Stimulated activated CD8-positive, alpha-beta memory T cell treated with anti-CD3 and anti-CD28 coated beads, Interleukin-7, amount 100 ng/mL, for 24 hours (primary cell): ENCODE measurements around the gene NPAS4.
"Not testable (repeated sequence)": the region's sequence is repeated elsewhere in the genome, so short reads cannot be mapped to it uniquely, and the experiment has no call there.

Experiments used
- DNase-seq: peaks from one replicate; pipeline ENCODE4 v3.0.0-alpha.2; 2020; ENCODE audit warnings: low read depth

NPAS4 gene

GRCh38 chr11:66420671-66421476 lies at the start of gene NPAS4:
TSS of gene NPAS4 (plus strand) at chr11:66421035. CDS start at chr11:66421180, 145 bp downstream.
- no peak for DNase-seq

- DNase-seq, result peak; percentile 46
These were observed 49.0 kb upstream of the NPAS4 start, which contains the start of gene SLC29A2 for GRCh38 chr11:66371627-66372415. TSS of gene SLC29A2 (minus strand) at chr11:66371760. CDS start at chr11:66371591, 169 bp downstream.

- no peak for DNase-seq
These were observed 47.6 kb upstream of the NPAS4 start for GRCh38 chr11:66373265-66373664.

- not testable (repeated sequence) for DNase-seq
These were observed 47.0 kb upstream of the NPAS4 start for GRCh38 chr11:66373690-66374287.

- not testable (repeated sequence) for DNase-seq
These were observed 40.6 kb upstream of the NPAS4 start for GRCh38 chr11:66380264-66380663.

- not testable (repeated sequence) for DNase-seq
These were observed 36.5 kb upstream of the NPAS4 start for GRCh38 chr11:66384316-66384715.

GRCh38 chr11:66386171-66387069 lies 34.4 kb upstream of the NPAS4 start:
- DNase-seq, result peak; percentile 81

- DNase-seq, result peak; percentile 38
These were observed 32.0 kb upstream of the NPAS4 start for GRCh38 chr11:66388780-66389386.

GRCh38 chr11:66391322-66391721 lies 29.5 kb upstream of the NPAS4 start:
- DNase-seq, result no peak

- no peak for DNase-seq
These were observed 26.9 kb upstream of the NPAS4 start for GRCh38 chr11:66393954-66394353.

GRCh38 chr11:66407651-66408050 lies 13.2 kb upstream of the NPAS4 start:
- no peak for DNase-seq

- peak; percentile 85 for DNase-seq
These were observed 12.2 kb upstream of the NPAS4 start for GRCh38 chr11:66408488-66409214.

GRCh38 chr11:66409226-66409625 lies 11.6 kb upstream of the NPAS4 start:
- DNase-seq, result no peak

- no peak for DNase-seq
These were observed 10.6 kb upstream of the NPAS4 start for GRCh38 chr11:66410191-66410590.

- DNase-seq, result no peak
These were observed 9.5 kb upstream of the NPAS4 start for GRCh38 chr11:66411323-66411722.

- no peak for DNase-seq
These were observed 8.7 kb upstream of the NPAS4 start for GRCh38 chr11:66412110-66412509.

GRCh38 chr11:66413167-66413566 lies 7.7 kb upstream of the NPAS4 start:
- no peak for DNase-seq

- DNase-seq, result no peak
These were observed 6.5 kb upstream of the NPAS4 start for GRCh38 chr11:66414120-66414934.

GRCh38 chr11:66415423-66415822 lies 5.4 kb upstream of the NPAS4 start:
- no peak for DNase-seq

- no peak for DNase-seq
These were observed 3.8 kb upstream of the NPAS4 start for GRCh38 chr11:66417000-66417399.
